NCI-H82 treated with DMSO at 0.1 percent for 48 hours (cell line): ENCODE measurements around the gene NPTN.
"Not testable (repeated sequence)": the region's sequence is repeated elsewhere in the genome, so short reads cannot be mapped to it uniquely, and the experiment has no call there.

Experiments used
- DNase-seq: peaks from one replicate; lab custom pipeline; 2025; ENCODE audit not compliant: unreplicated experiment; lab: John Stamatoyannopoulos, UW

The NPTN gene

GRCh38 chr15:73633111-73633990 is at the start of gene NPTN:
Gene NPTN (minus strand): TSS chr15:73633389. CDS start chr15:73633215, 174 bp downstream.
- peak; percentile 80 for DNase-seq

GRCh38 chr15:73682600-73683090 is 49.5 kb upstream of the NPTN start:
- no peak for DNase-seq

GRCh38 chr15:73681856-73682599 is 48.8 kb upstream of the NPTN start:
- no peak for DNase-seq

DNA sequence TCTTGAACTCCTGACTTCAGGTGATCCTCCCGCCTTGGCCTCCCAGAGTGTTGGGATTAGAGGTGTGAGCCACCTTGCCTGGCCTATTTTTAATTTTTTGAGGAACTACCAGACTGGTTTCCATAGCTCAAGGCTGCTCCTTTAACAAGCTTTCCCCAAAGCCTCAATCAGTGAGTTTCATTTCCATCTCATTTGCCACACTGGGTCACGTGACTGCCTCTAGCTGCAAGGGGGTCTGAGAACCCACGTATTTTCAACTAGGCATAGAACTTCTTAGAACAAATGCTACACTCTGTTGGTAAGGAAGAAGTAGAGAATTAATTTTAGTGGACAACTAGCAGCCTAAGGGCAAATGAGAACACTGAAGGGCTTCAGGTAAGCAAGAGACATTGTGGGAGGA is 47.9 kb upstream of the NPTN start:
- no peak for DNase-seq

- DNase-seq: no peak
These were observed 47.4 kb upstream of the NPTN start for GRCh38 chr15:73680549-73680948.

DNA sequence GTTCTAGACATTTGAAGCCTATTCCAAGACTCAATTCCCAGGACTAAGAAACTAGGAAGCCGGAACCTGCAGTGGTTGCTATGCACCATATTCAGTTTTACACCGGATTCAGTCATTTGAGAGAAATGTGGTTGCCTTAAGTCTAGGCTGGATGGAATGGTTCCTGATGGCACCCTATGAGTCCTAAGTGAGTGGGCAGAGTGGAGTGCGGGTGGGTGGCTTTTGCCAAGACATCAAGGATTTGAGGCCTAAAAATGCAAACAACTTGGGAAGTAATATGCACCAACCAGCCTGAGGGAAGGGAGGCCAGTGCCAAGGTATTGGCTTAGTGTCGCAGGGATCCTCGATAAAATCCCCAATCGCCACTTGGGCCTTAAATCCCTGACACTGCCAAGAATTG is 46.8 kb upstream of the NPTN start:
- no peak for DNase-seq

DNA sequence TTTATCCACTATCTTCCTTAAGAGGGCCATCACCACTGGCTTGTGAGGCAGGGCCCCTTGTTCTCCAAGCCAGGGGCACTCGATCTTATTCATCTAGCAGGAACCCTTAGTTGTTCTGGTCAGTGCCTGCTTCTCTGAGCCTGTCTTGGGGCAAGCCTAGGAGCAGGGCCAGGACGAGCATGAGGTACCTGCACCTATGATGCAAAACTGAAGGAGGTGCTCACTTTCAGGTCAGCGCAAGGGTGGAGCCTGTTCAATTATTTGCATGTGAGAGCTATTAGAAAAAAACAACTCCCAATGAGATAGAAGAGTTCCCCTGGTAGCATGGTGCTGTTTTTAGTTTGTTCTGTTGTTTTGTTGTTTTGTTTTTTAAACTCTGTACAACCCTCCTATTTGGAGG is 46.0 kb upstream of the NPTN start:
- no peak for DNase-seq

DNA sequence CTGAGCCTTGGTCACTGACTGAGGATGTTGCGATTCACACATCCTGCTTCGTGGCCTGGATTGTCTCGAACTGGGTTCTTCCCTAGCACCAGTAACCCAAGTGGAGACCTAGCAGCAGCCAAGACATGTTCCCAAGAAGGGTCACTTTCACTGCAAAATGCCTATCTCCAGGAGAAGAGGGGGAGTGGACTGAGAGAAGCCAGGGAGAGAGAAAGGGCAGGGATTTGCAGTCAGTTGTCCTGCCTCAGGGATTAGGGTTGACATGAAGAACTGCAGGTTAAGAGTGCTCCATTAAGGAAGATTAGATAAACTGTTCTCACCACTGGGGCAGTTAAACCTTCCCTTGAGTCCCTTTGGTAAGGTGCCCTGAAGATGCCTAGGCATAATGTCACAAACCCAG is 45.3 kb upstream of the NPTN start:
- DNase-seq: peak; percentile 4

GRCh38 chr15:73677733-73678132 is 44.5 kb upstream of the NPTN start:
- no peak for DNase-seq

DNA sequence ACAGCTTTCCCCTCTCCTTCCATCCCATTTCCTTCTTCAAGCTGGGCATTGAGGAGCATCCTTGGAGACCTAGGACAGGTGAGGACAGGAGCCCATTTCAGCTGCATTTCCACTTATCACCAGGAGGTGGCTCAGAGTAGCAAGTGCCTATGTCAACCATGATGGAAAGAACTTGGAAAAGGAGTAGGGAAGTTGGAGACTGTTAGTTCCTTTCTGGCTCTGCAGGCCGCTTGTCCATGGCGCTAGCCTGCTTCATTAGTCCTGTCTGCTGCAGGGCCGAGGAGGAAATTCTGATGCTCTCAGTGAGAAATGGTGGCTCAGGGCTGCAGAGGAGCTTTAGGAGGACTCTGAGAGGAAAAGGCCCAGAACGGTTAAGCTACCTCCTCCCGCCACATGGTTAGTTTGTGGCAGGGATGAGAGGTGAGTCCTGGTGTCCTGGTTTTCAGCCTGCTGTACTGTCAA is 44.0 kb upstream of the NPTN start:
- peak; percentile 4 for DNase-seq

- no peak for DNase-seq
These were observed 41.4 kb upstream of the NPTN start for GRCh38 chr15:73674587-73674986.

DNA sequence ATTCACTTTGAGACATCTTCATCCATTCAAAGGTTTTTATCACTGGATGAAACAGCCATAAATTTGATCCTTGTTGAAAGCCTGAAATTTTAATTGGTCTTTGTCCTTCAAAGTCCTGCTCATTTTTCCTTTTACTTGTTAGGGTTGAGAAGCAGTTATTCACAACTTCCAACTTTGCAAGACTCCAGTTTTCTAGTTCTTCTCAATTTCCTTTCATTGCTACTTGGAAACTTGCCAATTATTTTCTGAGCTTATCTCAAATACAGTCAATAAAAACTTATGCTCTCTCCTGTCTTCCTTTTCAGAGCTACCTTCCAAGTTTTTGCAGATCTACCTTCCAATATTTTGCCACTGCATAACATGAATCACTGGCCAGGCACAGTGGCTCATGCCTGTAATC is 27.3 kb upstream of the NPTN start:
- DNase-seq: no peak

GRCh38 chr15:73658645-73659044 is 25.5 kb upstream of the NPTN start:
- DNase-seq: no peak

- no peak for DNase-seq
These were observed 22.5 kb upstream of the NPTN start for GRCh38 chr15:73655724-73656123.

GRCh38 chr15:73654659-73655058 is 21.5 kb upstream of the NPTN start:
- no peak for DNase-seq

DNA sequence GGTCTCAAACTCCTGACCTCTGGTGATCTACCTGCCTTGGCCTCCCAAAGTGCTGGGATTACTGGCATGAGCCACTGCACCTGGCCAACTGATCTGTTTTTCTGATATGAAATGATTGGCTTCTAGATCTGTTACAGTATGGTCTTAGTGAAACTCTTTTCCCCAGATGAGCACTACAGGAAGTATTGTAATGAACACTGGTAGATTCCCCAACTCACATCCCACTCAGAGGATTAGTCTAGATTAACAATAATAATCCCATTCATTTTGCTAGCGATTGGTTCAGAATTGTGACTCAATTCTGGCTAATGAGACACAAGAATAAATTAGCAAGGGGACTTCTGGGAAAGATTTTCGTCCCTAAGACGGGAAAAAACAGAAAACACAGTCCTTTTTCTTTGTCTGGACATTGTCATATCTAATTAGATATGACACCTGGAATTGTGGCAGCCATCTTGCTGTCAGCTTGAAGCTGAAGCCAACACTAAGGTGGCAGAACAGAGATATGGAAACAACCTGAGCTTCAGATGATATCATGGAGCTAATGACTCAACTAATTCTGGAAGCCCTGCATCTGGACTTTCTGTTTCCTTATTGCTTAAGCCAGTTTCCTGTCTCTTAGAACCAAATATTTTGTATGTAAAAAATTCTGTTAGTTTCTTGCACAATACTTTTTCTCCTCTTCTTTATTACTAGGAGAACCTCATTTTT is 17.4 kb upstream of the NPTN start:
- DNase-seq: no peak

DNA sequence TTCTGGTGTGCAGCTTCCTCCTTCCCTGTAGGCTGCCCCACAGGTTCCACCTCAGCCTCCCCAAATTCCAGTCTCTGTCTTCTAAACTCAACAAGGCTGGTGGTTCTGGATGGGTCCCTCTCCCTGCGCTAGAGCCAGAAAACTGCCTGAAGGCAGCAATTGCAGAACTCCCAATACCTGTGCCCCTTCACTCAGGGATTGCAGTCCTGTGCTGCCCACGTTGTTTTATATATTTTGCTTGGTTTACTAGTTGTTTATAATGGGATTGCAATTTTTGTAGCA is 14.8 kb upstream of the NPTN start:
- DNase-seq: no peak

- no peak for DNase-seq
These were observed 14.2 kb upstream of the NPTN start for GRCh38 chr15:73647259-73648013.

- not testable (repeated sequence) for DNase-seq
These were observed 6.3 kb upstream of the NPTN start for GRCh38 chr15:73639464-73639863.

DNA sequence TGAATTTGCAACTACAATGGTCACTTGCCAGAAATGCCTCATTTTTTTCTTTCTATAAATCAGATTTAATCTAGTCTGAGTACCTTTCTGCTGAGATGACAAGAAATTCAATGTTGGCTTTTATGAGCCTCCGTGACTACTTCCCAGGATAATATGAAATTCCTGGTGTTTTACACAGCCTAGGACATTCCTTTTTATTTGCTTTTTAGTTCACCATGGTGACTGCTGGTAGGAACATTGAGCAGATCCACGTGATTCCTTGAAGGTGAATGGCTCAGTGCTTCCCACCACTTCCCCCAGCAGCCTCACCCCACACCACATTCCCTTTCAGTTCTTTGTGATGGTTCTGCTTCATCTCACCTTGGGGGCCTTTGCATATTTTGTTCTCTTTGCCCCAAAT is 4.3 kb upstream of the NPTN start:
- no peak for DNase-seq

DNA sequence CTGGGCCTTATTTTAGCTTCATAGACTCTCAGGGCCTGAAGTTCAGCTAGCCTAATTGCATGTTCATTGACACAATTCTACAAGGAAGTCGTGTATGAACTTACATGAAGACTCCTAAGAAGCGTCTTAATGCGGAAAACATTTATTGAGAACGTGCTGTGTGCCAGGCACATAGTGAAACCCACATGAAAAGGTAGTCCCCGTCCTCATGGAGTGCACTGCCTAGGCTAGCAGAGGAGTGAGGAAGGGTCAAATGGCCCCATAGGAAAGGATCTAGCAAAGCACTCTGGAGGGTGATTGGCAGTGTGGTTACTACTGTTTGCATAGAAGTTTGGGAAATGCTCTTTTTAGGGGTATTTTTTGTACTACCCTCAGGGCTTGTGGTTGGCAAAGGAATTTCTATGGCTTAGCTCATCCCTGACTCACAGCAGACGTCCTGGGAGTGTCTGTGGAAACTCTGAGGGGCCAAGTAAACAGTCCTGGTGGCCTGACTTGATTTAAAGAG is 854 bp upstream of the NPTN start:
- DNase-seq: no peak
